ENCODE data around the gene TFB2M.

DNA sequence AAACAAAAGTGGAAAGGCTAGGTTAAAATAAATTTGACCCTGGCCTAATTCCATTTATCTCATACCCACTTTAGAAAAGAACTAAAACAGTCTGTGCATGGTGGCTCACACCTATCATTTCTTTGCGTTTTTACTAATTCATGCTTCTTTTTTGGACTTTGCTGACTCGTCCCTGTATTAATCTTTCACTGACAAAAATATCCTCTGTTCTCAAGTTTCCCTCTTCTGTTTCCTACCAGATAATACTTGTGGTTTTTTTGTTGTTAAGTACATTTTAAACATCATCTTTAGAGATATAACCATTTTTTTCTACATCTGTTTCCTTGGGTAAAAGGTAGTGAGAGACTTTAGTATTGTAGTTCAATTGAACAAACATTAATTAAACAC is 11.7 kb upstream of the TFB2M start:
- TF ChIP-seq, protein P1, sequence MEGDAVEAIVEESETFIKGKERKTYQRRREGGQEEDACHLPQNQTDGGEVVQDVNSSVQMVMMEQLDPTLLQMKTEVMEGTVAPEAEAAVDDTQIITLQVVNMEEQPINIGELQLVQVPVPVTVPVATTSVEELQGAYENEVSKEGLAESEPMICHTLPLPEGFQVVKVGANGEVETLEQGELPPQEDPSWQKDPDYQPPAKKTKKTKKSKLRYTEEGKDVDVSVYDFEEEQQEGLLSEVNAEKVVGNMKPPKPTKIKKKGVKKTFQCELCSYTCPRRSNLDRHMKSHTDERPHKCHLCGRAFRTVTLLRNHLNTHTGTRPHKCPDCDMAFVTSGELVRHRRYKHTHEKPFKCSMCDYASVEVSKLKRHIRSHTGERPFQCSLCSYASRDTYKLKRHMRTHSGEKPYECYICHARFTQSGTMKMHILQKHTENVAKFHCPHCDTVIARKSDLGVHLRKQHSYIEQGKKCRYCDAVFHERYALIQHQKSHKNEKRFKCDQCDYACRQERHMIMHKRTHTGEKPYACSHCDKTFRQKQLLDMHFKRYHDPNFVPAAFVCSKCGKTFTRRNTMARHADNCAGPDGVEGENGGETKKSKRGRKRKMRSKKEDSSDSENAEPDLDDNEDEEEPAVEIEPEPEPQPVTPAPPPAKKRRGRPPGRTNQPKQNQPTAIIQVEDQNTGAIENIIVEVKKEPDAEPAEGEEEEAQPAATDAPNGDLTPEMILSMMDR (IDR thresholded peaks at IDR 0.05): no peak
- TF ChIP-seq POLR2A (IDR thresholded peaks at IDR 0.05): no peak
